Activated gamma-delta T cell treated with Interleukin-2 at 50 U/mL for 16 hours (primary cell): ENCODE results near the gene TCF12.
"Not testable (repeated sequence)": the region's sequence is repeated elsewhere in the genome, so short reads cannot be mapped to it uniquely, and the experiment has no call there.

ENCODE experiments used
- DNase-seq: peaks from one replicate; pipeline ENCODE4 v3.0.0-alpha.2; 2020

The TCF12 gene

DNA sequence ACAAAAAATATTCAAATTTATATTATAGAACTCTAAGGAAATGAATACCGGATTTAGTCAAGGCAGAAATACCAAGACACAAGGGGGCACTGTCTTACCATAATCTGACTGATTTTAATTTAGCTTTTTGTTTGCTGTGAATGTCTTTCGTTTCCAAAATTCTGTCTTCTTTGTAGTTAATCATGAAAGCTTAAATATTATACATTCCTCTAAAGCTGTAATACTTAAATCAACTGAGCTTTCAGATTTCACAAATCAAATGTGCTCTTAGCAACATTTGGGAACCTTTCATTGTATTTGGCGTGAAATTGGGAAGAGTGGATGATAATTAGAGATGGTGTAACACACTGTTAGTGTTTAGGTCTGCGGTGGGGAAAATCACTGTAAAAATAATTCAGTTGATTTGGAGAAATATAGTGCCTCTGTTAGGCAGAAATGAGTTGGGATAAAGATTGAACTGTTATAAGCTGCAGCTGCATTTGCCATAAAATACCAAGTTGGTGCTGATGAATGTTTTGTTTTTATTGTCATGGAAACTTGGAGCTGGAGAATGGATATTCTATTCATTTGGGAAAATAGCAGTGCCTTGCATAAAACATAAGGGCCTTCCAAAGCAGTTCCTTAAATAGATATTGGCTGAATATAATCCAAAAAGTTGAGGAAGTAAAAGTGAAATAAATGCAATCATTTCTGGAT is 228.2 kb downstream of the TCF12 start:
- DNase-seq = no peak

DNA sequence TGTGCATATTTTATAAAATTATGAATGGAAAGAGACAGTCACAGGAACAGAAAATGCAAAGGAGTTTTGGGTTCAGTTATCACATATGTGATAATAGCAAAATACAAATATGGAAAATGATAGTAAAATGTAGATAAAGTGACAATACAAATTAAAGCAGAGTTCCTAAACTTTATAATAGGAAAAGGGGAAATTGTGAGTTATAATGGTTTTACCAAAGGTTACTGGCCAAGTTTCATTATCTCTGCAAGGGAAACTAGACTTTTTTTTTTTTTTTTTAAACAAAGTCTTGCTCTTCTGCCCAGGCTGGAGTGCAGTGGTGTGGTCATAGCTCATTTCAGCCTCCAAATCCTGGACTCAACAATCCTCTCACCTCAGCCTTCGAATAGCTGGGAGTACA is 229.2 kb downstream of the TCF12 start:
- DNase-seq = no peak

DNA sequence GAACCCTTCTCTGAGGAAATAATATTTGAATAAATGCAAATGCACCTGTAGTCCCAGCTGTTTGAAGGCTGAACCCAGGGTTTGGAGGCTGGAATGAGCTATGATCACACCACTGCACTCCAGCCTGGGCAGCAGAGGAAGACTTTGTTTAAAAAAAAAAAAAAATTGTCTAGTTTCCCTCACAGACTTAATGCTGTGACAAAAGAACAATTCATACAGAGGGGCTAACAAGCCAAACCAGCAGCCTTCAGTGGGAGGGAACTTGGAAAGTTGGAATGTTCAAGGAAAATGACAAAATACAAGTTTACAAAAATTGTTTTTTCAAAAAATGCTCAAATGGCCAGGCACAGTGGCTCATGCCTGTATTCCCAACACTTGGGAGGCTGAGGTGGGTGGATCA is 229.8 kb downstream of the TCF12 start:
- DNase-seq = no peak

DNA sequence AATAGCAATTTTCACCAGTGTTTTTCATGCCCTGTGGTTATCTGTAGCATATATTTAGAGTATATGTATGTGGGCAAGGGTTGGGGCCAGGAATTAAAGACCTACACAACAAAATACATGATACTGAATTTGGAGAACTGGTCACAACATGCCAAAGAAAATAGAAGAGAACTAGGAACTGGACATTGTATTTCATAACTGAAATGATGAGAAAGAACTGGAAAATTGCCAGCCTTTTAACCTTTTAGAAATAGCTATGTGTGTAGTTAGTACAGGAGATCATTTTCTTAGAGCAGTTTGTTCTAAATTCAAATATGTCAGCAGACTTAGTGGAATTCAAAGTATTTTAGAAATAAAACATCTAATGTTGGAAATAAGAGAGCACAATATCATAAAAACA is 230.8 kb downstream of the TCF12 start:
- no peak for DNase-seq

DNA sequence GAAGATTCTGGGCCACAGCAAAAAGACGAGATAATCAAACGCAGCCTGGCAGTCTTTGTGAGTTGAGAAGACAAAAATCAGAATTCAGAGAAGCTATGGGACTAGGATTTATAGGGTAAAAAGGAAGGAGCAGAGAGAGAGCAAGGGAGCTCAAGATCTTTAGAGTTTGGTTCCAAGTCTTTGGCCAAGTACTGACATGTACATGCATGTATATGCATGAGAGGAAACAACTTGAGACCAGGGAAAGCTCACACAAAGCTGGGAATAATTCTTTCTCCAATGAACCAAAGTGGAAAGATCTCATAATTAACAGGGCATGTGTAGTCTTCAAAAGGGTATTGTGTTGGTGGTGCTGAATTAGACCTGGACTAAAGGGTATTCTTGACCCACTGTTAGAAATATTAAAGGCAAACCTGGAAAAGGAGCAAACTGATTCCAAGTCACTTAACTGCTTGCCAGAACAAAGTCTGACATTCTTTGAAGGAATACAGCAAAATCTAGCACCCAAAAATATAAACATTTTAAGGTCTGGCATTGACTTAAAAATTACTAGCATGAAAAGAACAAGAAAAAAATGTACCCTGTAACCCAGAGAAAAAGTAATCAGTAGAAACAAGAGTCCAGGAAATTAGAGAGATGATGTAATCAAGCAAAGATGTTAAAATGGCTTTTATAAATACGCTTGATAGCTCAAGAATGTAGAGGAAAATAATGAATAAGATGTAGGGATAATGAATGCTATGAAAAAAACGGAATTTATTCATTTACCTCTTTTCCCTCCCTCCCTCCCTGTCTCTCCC is 231.8 kb downstream of the TCF12 start:
- DNase-seq = no peak

DNA sequence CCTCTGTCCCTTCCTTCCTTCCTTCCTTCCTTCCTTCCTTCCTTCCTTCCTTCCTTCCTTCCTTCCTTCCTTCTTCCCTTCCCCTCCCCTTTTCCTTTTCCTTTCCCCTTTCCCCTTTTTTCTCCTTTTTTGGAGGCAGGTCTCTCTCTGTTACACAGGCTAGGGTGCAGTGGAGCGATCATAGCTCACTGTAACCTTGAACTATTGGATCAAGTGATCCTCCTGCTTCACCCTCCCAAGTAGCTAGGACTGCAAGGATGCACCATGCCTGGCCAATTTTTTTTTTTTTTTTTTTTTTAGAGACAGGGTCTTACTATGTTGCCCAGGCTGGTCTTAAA is 232.4 kb downstream of the TCF12 start:
- not testable (repeated sequence) for DNase-seq

DNA sequence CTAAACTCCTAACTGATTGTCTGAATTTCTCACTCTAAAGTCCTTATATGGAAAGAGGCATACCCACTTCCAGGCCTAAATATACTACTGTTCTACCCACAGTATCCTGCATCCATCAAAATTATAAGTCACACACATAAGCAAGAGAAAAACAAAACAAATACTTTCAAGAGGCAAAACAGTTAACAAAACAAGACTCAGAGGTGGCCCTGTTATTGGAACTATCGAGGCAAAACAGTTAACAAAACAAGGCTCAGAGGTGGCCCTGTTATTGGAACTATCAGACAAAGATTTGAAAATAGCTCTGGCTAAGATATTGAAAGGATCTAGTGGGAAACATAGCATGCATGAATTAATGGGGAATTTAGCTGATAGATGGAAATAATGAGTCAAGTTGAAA is 233.7 kb downstream of the TCF12 start:
- DNase-seq = no peak

DNA sequence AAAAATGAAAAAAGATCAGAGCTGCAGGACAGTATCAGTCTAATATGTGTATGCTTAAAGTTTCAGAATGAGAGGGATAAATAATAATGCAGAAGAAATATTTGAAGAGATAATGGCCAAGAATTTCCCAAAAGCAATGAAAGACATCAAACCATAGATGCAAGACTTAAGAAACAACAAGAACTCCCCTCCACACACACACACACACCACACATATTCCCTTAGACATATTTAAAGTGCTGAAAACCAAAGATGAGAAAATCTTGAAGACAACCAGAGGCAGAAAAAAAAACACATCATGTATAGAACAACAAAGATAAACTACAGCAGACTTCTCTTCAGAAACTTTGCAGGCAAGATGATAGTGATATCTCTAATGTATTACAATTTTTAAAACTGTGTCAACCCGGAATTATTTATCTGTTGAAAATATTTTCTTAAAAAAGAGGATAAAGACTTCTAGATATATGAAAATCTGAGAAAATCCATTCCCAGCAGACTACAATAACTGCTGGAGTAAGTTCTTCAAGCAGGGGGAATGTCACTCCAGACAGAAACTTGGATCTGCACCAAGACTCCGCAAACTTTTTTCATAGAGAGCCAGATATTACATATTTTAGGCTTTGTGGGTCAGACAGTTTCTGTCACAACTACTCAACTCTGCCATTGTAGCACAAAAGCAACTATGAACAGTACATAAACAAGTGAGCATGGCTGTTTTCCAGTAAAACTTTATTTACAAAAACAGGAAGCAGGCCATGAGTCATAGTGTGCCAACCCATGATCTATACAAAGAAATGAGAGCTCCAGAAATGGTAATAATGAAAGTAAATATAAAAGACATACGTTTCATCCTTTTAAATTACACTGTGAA is 234.5 kb downstream of the TCF12 start:
- no peak for DNase-seq

DNA sequence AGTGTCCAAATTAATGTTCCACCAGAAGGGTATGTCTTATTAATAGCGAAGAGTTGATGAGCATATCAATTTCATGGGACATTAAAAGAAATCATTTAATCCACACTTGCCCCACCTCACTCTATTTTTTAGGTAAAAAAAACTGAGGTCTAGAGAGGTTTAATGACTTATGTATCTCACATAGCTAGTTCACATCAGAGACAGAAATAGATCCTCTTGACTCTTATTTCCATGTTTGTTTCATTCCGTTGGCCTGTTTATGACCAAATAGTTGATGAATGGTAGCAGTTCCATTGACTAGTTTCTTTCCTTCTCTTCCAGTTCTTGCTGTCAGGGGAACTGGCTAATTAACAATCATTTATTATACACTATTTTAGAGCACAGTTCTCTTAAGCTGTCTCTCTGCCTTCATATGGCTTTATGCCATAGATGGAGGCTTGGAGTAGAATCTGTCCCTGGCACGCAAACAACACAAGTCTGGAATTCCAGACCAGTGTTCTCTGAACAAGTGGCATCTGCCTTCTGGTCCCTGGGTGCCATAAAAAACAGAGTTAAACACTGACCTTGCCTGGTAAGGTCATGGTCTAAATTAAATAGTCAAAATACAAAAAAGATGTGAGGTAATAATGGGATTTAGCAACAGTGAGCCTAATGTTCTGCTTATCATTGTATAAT is 237.9 kb downstream of the TCF12 start:
- no peak for DNase-seq

DNA sequence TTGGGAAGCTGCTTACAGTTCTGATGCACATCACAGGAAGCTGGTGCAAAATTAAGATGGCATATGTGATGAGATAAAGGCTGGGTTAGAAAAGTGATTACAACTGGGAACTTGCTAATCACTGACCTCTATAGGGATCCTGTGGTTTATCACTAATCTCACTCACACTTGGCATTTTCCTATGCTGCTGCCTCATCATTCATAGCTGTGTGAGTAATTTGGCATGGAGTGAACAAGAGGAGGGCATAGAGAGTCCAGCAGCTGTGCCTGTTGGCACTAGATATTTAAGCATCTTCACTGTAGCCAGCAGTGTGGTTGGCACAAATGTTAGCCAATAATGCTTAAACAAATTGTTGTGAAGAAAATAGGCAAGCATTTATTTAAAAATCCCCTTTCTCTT is 240.1 kb downstream of the TCF12 start:
- DNase-seq = no peak

DNA sequence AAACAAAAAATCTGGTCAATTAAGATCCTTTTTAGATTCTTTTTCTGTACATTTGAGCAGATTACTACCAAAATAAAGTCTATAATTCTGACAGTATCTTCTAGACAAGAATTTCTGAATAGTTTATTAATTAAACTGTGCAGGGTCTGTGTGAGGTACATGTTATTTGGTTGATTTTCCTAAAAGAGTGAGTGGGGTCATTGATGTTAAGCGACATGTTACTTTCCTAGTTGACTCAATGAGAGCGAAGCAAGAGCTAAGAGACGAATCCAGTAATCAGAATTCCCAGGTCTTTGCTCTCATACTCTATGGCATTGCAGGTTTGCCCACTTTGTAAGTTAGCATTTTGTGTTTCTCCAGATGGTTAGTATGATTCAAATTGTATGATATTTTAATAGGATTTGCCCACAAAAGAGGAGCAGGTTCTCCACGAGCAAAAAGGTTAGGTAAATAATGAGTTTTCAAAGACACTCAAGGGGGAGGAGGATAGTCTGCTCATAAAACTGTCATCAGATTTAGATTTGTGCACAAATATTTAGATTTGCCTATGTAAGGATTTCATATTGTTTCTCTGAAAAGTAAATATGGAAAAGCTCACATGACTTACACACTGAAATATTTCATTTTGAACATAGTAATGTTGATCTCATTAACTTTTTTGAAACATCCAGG is 240.7 kb downstream of the TCF12 start:
- no peak for DNase-seq

DNA sequence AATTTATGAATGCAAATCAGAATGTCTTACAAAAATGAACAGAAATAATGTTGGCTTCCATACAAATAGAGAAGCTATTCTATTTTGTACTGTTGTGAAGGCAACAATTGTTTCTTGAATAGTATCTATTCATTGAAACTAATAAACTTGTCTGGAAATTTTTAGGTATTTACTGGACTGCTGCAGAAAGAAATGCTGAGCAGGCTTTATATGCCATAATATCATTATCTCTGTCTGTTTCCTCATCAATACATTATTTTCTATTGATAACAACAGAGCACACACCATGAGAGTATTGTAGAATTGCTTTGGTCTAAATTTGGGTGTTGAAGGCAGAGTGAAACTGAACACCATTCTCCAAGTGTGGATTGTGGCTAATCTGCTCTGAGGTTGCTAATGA is 241.3 kb downstream of the TCF12 start:
- DNase-seq = no peak

DNA sequence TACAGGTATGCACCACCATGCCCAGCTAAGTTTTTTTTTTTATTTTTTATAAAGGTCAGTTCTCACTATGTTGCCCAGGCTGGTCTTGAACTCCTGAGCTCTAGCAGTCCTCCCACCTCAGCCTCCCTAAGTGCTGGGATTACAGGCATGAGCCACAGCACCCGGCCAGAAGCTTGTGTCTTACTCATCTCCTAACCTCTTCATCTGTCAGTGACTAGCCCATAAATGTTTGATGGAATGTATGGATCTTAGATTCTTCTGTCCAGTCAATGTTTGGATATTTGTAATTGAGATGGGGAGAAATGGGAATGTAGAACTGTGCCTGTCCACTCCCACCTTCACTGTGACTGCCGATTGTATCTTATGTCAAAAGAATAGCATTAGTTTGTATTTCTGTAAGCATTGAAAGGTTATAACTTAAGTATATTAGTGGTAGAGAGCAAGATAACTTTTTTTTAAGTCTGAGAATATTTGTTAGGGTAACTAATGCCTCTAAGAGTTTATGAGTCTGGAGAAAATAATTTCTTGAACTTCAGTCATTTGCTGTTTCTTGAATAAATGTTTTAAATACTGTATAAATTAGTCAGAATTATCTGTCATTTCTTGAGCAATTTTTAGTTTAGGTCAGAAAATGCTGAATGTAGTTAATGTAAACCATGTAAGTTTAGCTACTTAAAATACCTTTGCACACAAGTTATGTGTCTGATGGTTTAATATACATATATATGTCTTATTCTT is 242.5 kb downstream of the TCF12 start:
- DNase-seq = no peak

DNA sequence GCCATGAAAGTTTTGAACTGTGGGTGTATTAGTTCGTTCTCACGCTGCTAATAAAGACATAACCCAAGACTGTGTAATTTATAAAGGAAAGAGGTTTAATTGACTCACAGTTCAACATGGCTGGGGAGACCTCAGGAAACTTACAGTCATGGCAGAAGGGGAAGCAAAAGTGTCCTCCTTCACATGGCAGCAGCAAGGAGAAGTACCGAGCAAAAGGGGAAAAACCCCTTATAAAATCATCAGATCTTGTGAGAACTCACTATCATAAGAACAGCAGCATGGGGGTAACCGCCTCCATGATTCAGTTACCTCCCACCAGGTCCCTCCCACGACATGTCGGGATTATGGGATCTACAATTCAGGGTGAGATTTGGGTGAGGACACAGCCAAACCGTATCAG is 245.8 kb downstream of the TCF12 start:
- not testable (repeated sequence) for DNase-seq

DNA sequence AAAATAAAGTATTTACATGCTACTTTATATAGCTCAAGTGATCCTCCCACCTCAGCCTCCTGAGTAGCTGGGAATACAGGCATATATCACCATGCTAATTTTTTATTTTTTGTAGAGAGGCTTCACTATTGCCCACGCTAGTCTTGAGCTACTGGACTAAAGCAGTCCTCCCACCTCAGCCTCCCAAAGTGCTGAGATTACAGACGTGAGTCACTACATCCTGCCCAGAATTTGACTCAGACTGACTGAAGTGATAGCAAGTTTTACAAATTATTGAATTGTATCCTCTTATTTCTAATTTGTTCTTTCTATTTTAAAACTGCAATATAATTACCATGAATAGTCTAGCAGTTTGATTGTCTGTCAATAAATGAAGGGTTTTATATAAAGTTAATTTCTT is 247.5 kb downstream of the TCF12 start:
- DNase-seq = no peak

DNA sequence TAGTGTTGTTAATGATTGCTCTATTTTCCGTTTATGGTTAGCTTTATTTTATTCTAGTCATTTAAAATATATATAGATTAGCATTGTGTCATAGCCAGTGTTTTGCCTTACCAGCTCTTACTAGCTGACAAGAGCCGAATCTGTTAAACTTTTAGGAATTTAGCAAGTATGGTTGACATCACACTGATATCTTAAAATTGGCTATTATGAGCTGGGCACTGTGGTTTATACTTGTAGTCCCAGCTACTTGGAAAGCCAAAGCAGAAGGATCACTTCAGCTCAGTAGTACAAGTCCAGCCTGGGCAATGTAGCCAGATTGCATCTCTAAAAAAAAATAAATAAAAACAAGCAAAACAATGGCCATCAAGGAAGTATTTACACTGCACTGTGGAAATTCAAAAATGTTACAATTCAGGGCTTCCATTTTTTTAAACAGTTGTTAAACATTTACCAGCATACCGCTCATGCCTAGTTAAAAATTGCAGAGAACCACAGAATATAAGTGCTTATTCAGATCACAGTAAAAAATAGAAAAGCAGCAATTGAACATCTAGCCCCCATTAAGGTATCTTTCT is 249.5 kb downstream of the TCF12 start:
- no peak for DNase-seq

DNA sequence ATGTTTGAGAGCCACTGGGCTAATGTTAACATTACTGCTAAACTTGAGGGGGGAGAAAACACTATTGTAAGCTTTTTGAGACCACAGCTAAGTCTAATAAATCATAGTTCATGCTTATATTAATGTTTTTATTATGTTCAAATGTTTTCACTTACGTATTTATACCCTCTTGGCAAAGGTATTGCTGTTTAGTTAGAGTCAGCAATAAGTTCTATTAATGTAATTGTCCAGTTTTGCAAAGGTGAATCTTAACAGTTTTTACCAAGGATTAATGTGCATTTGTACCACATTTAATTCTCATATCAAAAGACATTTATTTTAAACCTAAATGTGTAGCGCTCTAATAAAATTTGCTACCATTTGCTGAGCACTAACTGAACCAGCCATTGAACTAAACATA is 251.2 kb downstream of the TCF12 start:
- DNase-seq = no peak

DNA sequence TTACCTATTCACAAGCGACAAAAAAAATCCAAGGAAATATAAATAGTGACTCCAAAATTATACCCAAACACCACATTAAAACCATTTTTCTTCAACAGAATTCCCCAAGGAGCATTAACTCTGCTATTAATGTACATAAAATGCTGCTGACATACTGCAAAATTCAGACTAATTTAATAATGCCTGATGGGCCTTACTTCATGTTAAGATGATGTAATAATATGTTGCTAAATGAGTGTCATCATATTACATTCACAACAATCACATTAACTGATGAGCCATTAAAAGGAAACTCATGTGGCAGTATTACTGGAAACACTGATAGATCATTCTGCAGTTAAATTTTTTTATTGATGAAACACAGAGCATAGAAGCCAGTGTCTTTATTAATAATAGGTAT is 253.0 kb downstream of the TCF12 start:
- DNase-seq = no peak

DNA sequence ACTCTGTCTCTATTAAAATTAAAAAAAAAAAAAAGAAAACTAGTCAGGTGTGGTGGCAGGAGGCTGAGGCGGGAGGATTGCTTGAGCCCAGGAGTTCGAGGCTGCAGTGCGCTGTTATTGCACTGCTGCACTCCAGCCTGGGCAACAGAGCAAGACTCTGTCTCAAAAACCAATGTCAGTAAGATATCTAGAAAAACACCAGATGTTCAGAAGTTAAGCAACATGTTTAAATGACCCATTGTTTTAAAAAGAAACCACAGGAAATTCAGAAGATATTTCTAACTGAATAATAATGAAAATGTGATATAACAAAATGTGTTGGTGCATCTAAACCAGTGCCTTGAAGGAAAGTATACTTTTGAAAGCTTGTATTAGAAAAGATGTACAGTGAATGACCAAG is 254.5 kb downstream of the TCF12 start:
- DNase-seq = no peak

DNA sequence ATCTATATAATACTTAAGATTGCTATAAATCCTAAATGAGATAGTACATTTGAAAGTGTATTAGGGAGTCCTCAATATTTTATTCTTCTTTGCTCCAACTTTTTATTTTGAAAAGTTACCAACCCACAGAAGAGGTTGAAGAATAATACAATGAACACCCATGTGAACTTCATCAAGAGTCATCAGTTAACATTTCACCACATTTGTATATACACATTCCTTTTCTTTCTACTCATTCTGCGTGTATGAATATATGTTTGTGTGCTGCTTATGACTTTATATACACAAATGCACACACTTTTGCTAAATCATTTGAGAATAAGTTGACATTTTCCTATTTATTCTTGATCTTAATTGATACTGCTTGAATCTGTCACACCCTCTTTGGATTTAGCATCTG is 264.6 kb downstream of the TCF12 start:
- no peak for DNase-seq

DNA sequence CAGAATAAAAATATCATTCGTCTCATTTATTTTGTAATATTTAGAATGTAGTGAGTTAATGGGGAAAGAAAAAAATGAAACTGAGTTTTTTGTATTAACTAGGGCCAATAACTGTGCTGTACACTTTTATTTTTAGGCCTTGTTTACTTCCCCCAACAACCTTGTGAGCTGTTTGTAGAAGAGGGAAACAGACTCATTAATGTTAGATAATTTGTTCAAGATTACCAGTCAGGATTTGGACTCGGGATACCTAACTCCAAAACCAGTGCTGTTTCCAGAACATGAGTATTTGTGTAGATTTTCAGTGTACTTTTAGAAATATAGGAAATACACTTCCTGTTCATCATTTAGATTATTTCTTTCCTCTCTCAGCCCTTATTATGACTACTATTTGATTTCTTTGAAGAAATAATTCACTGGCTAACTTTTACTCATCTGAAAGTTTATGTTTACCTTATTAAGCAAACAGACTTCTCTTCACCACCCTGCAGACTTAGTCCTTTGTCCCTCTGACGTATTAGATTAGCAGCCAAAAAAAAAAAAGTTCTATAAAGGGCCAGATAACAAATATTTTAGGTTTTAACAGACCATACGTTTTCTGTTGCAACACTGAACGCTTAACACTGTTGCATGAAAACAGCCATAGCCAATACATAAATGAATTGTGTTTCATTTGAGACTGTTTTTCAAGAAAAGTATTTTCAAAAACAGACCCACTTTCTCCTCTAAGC is 265.3 kb downstream of the TCF12 start:
- no peak for DNase-seq
